Liver (tissue), 9 donors: Measurements from ENCODE around the gene SCO2. TPM values are rescaled to one million over a fixed set of nuclear protein-coding genes. Genes with fewer than 3 reads are reported as not detected.
"Not testable (repeated sequence)": the region's sequence is repeated elsewhere in the genome, so short reads cannot be mapped to it uniquely, and the experiment has no call there.

ENCODE experiments used
- DNase-seq: peaks from one replicate; pipeline ENCODE4 v3.0.0-alpha.2; 2017; ENCODE audit warnings: low spot score
- H3K27ac ChIP-seq, 2 donors: one replicate each; pipeline ENCODE4 v1.7.0; 2013; ENCODE audit warnings: inconsistent platforms in 2 of 2, low read length in 2 of 2, control low read depth in 1 of 2, low read depth in 1 of 2, mild to moderate bottlenecking in 1 of 2
- H3K27me3 ChIP-seq, 4 donors: one replicate each; pipeline versions ENCODE4 v1.6.1 to v1.7.0; 2013; ENCODE audit warnings: low read length in 3 of 4, inconsistent platforms in 1 of 4, mild to moderate bottlenecking in 1 of 4, moderate library complexity in 1 of 4; ENCODE audit not compliant: control insufficient read depth in 4 of 4, insufficient read depth in 4 of 4
- H3K36me3 ChIP-seq, 4 donors: one replicate each; pipeline versions ENCODE4 v1.6.1 to v1.7.0; 2013; ENCODE audit warnings: low read length in 3 of 4, mild to moderate bottlenecking in 3 of 4, low read depth in 1 of 4, moderate library complexity in 1 of 4; ENCODE audit not compliant: control insufficient read depth in 4 of 4, insufficient read depth in 3 of 4
- H3K4me1 ChIP-seq, 4 donors: one replicate each; pipeline versions ENCODE4 v1.6.1 to v1.7.0; 2013; ENCODE audit warnings: low read length in 3 of 4, mild to moderate bottlenecking in 3 of 4, moderate library complexity in 1 of 4; ENCODE audit not compliant: control insufficient read depth in 4 of 4, insufficient read depth in 4 of 4
- H3K4me3 ChIP-seq, 3 donors: one replicate each; pipeline versions ENCODE4 v1.6.1 to v1.7.0; 2013; ENCODE audit warnings: low read length in 3 of 3, control low read depth in 1 of 3, low read depth in 1 of 3, mild to moderate bottlenecking in 1 of 3
- H3K9ac ChIP-seq, 2 donors: one replicate each; pipeline ENCODE4 v1.7.0; 2013; ENCODE audit warnings: low read length in 2 of 2, mild to moderate bottlenecking in 2 of 2, moderate library complexity in 2 of 2, control low read depth in 1 of 2, low read depth in 1 of 2
- H3K9me3 ChIP-seq, 4 donors: one replicate each; pipeline versions ENCODE4 v1.6.1 to v1.7.0; 2013; ENCODE audit warnings: low read length in 3 of 4; ENCODE audit not compliant: control insufficient read depth in 4 of 4
- CTCF ChIP-seq: fragments of 150-350 bp; IDR thresholded peaks from 2 replicates; pipeline ENCODE4 v1.5.1; 2017; ENCODE audit warnings: improper control_type of control experiment, low read depth, low read length; ENCODE audit not compliant: missing input control
- FOXA2 ChIP-seq: IDR thresholded peaks from 2 replicates; pipeline ENCODE4 v1.6.1; 2016; ENCODE audit warnings: antibody characterized with exemption
- GABPA ChIP-seq, 2 donors: IDR thresholded peaks in 1 of 2; conservative IDR thresholded peaks in 1 of 2; 2 replicates each; pipeline ENCODE4 v1.6.1; 2016; ENCODE audit warnings: antibody characterized with exemption in 2 of 2, mild to moderate bottlenecking in 1 of 2, moderate library complexity in 1 of 2
- HNF4A ChIP-seq, 2 donors: conservative IDR thresholded peaks; 2 replicates each; pipeline ENCODE4 v1.6.1; 2016; ENCODE audit warnings: antibody characterized with exemption in 2 of 2, mild to moderate bottlenecking in 2 of 2
- JUND ChIP-seq, 2 donors: IDR thresholded peaks; 2 replicates each; pipeline ENCODE4 v1.6.1; 2016; ENCODE audit warnings: antibody characterized with exemption in 2 of 2
- RAD21 ChIP-seq, 2 donors: IDR thresholded peaks; 2 replicates each; pipeline ENCODE4 v1.6.1; 2016; ENCODE audit warnings: antibody characterized with exemption in 2 of 2, mild to moderate bottlenecking in 2 of 2
- RXRA ChIP-seq, 2 donors: IDR thresholded peaks; 2 replicates each; pipeline ENCODE4 v1.6.1; 2017 to 2018; ENCODE audit warnings: antibody characterized with exemption in 2 of 2, mild to moderate bottlenecking in 1 of 2
- SP1 ChIP-seq: IDR thresholded peaks from 2 replicates; pipeline ENCODE4 v1.6.1; 2018; ENCODE audit warnings: antibody characterized with exemption, mild to moderate bottlenecking
- TAF1 ChIP-seq: conservative IDR thresholded peaks from 2 replicates; pipeline ENCODE4 v1.6.1; 2016; ENCODE audit warnings: antibody characterized with exemption, mild to moderate bottlenecking
- YY1 ChIP-seq: IDR thresholded peaks from 2 replicates; pipeline ENCODE4 v1.6.1; 2016; ENCODE audit warnings: antibody characterized with exemption, mild to moderate bottlenecking
- WGBS: extraction: QIAGEN DNeasy Blood & Tissue Kit; methylation state at CpG from one replicate; pipeline ENCODE4 v1.1.7; 2013; 5-methylcytosine and 5-hydroxymethylcytosine counted together
- polyA plus RNA-seq, 2 donors: library from polyadenylated mRNA; stranded (reverse) in 1 of 2; unstranded in 1 of 2; fragments of 200-250 nt in 1 of 2; fragments of >200 nt in 1 of 2; fragmentation: Nextera tagmentation in 1 of 2; extraction: Ambion mirVana in 1 of 2; gene quantifications; one replicate each; pipeline versions ENCODE4 v1.2.1 to v1.2.3, GENCODE V29; 2013 to 2015
- total RNA-seq, 2 donors: library from RNA; depleted of rRNA; stranded (reverse); fragments of >200 nt; gene quantifications; one replicate each; pipeline ENCODE4 v1.2.3, GENCODE V29; 2014
- donor health status: healthy.
- donor health status: healthy.
- donor health status: healthy.
- donor health status: healthy.
- donor health status: healthy.

Gene SCO2
- total and polyA plus RNA-seq, 4 donors = 1.4 to 2.9 (median 1.8) TPM

- TF ChIP-seq RAD21 (IDR thresholded peaks at IDR 0.05) (peak in 1 of 2 donors; percentile 67), GABPA (IDR thresholded peaks at IDR 0.05 in 1 of 2, conservative IDR thresholded peaks at IDR 0.05 in 1 of 2) (no peak), YY1 (peak; percentile 48), HNF4A (conservative IDR thresholded peaks at IDR 0.05) (peak; percentile 26), SP1 (peak; percentile 45), FOXA2 (no peak), JUND (IDR thresholded peaks at IDR 0.05) (no peak), RXRA (IDR thresholded peaks at IDR 0.05) (peak in 1 of 2 donors; percentile 19), CTCF (peak; percentile 47)
- no peaks in the 10 kb centered on the region for H3K9me3 ChIP-seq
- H3K27me3 ChIP-seq = no peaks in the 10 kb centered on the region
- peak overlapping the region in 1 of 2 donors; percentile 66 for H3K9ac ChIP-seq
- WGBS = 8% methylated on average over 52 of the region's 52 CpGs
- H3K4me3 ChIP-seq = peak overlapping the region in 1 of 3 donors; percentile 21
- H3K4me1 ChIP-seq = peaks cover 0 to 18% (median 8%) of the 10 kb centered on the region in 4 donors
- H3K27ac ChIP-seq = peak overlapping the region; percentile 65 to 71
- DNase-seq = peak; percentile 74
- H3K36me3 ChIP-seq = no peaks in the 10 kb centered on the region
Observed at GRCh38 chr22:50544078-50544745, 18.8 kb upstream of the SCO2 start.

GRCh38 chr22:50542416-50542927 is 17.1 kb upstream of the SCO2 start:
- Histone ChIP-seq H3K27ac (peak overlapping the region; percentile 96 to 100), H3K9ac (no peak overlapping the region), H3K36me3 (no peaks in the 10 kb centered on the region), H3K27me3 (no peaks in the 10 kb centered on the region), H3K9me3 (no peaks in the 10 kb centered on the region), H3K4me3 (no peak overlapping the region), H3K4me1 (peaks cover 0 to 18% (median 5%) of the 10 kb centered on the region in 4 donors)
- WGBS = 90% methylated on average over 19 of the region's 19 CpGs
- TF ChIP-seq CTCF (peak; percentile 19), TAF1 (no peak)
- no peak for DNase-seq

- Histone ChIP-seq H3K4me1 (peaks cover 0 to 18% (median 5%) of the 10 kb centered on the region in 4 donors), H3K27ac (peak overlapping the region; percentile 96 to 100)
- not testable (repeated sequence) for H3K9ac ChIP-seq, DNase-seq, H3K9me3 ChIP-seq, H3K27me3 ChIP-seq, H3K4me3 ChIP-seq, H3K36me3 ChIP-seq
- 68% methylated on average over 5 of the region's 5 CpGs for WGBS
- TF ChIP-seq JUND (IDR thresholded peaks at IDR 0.05) (peak; percentile 31 to 55), HNF4A (conservative IDR thresholded peaks at IDR 0.05) (peak in 1 of 2 donors; percentile 9)
Observed at GRCh38 chr22:50541667-50542026, 16.2 kb upstream of the SCO2 start.
